AG04450 (cell line): ENCODE measurements around the gene SCGB1C1. TPM values are rescaled to one million over a fixed set of nuclear protein-coding genes. Genes with fewer than 3 reads are reported as not detected.
"Not testable (repeated sequence)": the region's sequence is repeated elsewhere in the genome, so short reads cannot be mapped to it uniquely, and the experiment has no call there.

Source experiments
- CTCF ChIA-PET: fragments of 300-600, 350-600 bp; formaldehyde crosslinking; extraction: SDS; loops from one replicate; lab custom pipeline; 2022; ENCODE audit warnings: antibody characterized with exemption, inconsistent platforms; lab: Charles Lee
- POLR2A ChIA-PET: fragments of 350-600 bp; formaldehyde crosslinking; extraction: SDS; loops from one replicate; lab custom pipeline; 2021; ENCODE audit warnings: antibody characterized with exemption, inconsistent platforms; lab: Yijun Ruan, JAX
- DNase-seq: peaks from one replicate; pipeline ENCODE4 v3.0.0-alpha.2; 2011; ENCODE audit warnings: low read depth, low spot score
- H3K27ac ChIP-seq: one replicate; pipeline ENCODE4 v1.5.1; 2012; ENCODE audit warnings: low read depth, low read length, control low read depth
- H3K27me3 ChIP-seq: one replicate; pipeline ENCODE4 v1.6.0; 2012; ENCODE audit warnings: low read length; ENCODE audit not compliant: control insufficient read depth, insufficient read depth
- H3K4me3 ChIP-seq: 2 replicates; pipeline ENCODE4 v1.5.1; 2011; ENCODE audit warnings: mild to moderate bottlenecking, low read depth, low read length, control low read depth
- H3K9me3 ChIP-seq: 2 replicates; pipeline ENCODE4 v1.5.1; 2012; ENCODE audit warnings: low read length; ENCODE audit not compliant: control insufficient read depth, insufficient read depth
- polyA plus RNA-seq: library from polyadenylated mRNA; depleted of rRNA; stranded (reverse); fragments of >200 nt; gene quantifications from 2 replicates; pipeline ENCODE4 v1.2.3, GENCODE V29; 2011
- TF ChIP-seq, protein P1 (sequence below): IDR thresholded peaks from 2 replicates; pipeline ENCODE4 v1.5.1; 2011; ENCODE audit warnings: low read depth, low read length, control low read depth, inconsistent platforms

SCGB1C1 gene
- polyA plus RNA-seq, 1 experiment: not detected

- TF ChIP-seq, protein P1, sequence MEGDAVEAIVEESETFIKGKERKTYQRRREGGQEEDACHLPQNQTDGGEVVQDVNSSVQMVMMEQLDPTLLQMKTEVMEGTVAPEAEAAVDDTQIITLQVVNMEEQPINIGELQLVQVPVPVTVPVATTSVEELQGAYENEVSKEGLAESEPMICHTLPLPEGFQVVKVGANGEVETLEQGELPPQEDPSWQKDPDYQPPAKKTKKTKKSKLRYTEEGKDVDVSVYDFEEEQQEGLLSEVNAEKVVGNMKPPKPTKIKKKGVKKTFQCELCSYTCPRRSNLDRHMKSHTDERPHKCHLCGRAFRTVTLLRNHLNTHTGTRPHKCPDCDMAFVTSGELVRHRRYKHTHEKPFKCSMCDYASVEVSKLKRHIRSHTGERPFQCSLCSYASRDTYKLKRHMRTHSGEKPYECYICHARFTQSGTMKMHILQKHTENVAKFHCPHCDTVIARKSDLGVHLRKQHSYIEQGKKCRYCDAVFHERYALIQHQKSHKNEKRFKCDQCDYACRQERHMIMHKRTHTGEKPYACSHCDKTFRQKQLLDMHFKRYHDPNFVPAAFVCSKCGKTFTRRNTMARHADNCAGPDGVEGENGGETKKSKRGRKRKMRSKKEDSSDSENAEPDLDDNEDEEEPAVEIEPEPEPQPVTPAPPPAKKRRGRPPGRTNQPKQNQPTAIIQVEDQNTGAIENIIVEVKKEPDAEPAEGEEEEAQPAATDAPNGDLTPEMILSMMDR: no peak
- ChIA-PET CTCF (no interaction called here), POLR2A (interaction anchor here (1.1 kb wide), 1 partner anchor 27 kb away, joined by 3 read pairs; no protein-coding TSS in a partner anchor)
- H3K27ac ChIP-seq: peak overlapping the region; percentile 65
- no peaks in the 10 kb centered on the region; the same call in 1 of the 2 replicates for H3K9me3 ChIP-seq
- DNase-seq: no peak
- no peaks in the 10 kb centered on the region for H3K27me3 ChIP-seq
- H3K4me3 ChIP-seq: peak overlapping the region; percentile 96
Observed at GRCh38 chr11:235609-235996, 42.7 kb downstream of the SCGB1C1 start.

- H3K9me3 ChIP-seq: no peaks in the 10 kb centered on the region; the same call in 1 of the 2 replicates
- peak; percentile 21 for DNase-seq
- TF ChIP-seq, protein P1: no peak
- ChIA-PET CTCF (interaction anchor here (6.8 kb wide), 1 partner anchor 15 kb away, joined by 51 read pairs; no protein-coding TSS in a partner anchor), POLR2A (interaction anchor here (1.1 to 1.6 kb wide), 2 partner anchors 28 to 29 kb away, joined by 3 to 7 read pairs; partner anchors contain the start of genes BET1L and RIC8A)
- no peaks in the 10 kb centered on the region for H3K27me3 ChIP-seq
- H3K4me3 ChIP-seq: peak within 1 kb of the TSS; percentile 96
- H3K27ac ChIP-seq: peak within 1 kb of the TSS; percentile 74
Observed at GRCh38 chr11:235997-236773, 43.3 kb downstream of the SCGB1C1 start, which contains the start of gene SIRT3. Gene SIRT3, minus strand, starts transcription at chr11:236342. Its CDS starts 14 bp downstream, at chr11:236328.

- peak; percentile 44 for DNase-seq
- Histone ChIP-seq H3K4me3 (peak within 1 kb of the TSS; percentile 96), H3K27me3 (no peaks in the 10 kb centered on the region), H3K9me3 (no peaks in the 10 kb centered on the region; the same call in 1 of the 2 replicates), H3K27ac (peak within 1 kb of the TSS; percentile 74)
- ChIA-PET CTCF (interaction anchor here (0.7 to 6.8 kb wide), 2 partner anchors 14 to 68 kb away, joined by 3 to 51 read pairs; no protein-coding TSS in a partner anchor), POLR2A (interaction anchor here (1.1 to 1.6 kb wide), 2 partner anchors 29 to 30 kb away, joined by 3 to 7 read pairs; partner anchors contain the start of genes BET1L and RIC8A)
- TF ChIP-seq, protein P1: no peak
Observed at GRCh38 chr11:236774-237767, 44.2 kb downstream of the SCGB1C1 start, which contains the start of gene PSMD13. Gene PSMD13, plus strand, starts transcription at chr11:236976. Its CDS starts 74 bp downstream, at chr11:237050.

DNA sequence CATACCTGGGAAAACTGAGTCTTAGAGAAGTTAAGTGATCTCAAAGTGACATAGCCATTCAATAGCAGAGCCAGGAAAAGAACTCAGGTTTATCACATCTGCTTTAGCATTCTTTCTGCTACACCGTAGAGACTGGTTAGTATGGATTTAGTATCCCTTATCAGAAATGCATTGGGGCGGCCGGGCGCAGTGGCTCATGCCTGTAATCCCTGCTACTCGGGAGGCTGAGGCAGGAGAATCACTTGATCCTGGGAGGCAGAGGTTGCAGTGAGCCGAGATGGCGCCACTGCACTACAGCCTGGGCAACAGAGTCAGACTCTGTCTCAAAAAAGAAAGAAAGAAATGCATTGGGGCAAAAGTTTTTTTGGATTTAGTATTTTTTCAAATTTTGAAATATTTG, 45.5 kb downstream of the SCGB1C1 start:
- H3K27ac ChIP-seq, POLR2A ChIA-PET, H3K9me3 ChIP-seq, DNase-seq, H3K4me3 ChIP-seq, H3K27me3 ChIP-seq: not testable (repeated sequence)
- CTCF ChIA-PET: interaction anchor here (6.8 kb wide), 1 partner anchor 13 kb away, joined by 51 read pairs; no protein-coding TSS in a partner anchor

DNA sequence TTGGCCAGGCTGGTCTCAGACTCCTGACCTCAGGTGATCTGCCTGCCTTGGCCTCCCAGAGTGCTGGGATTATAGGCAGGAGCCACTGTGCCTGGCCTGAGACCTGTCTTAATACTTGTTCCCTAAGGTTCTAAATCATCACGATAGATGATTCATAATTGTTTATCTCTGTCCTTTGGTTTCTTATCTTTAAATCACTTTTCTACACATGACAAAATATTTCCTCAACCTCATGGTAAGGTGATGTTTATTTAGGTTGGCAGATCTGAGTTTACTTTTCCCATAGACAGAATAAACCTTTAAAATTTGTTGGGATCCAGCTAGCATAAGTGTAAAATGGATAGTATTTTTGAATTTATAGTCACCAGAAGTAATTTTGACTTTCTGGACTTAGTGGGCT, 47.4 kb downstream of the SCGB1C1 start:
- Histone ChIP-seq H3K9me3 (no peaks in the 10 kb centered on the region; the same call in 1 of the 2 replicates), H3K27ac (no peak overlapping the region), H3K4me3 (no peak overlapping the region), H3K27me3 (no peaks in the 10 kb centered on the region)
- DNase-seq: no peak
- POLR2A ChIA-PET: no interaction called here
- CTCF ChIA-PET: interaction anchor here (6.8 kb wide), 1 partner anchor 11 kb away, joined by 51 read pairs; no protein-coding TSS in a partner anchor
- TF ChIP-seq, protein P1: no peak
